ENCODE results near the gene TMTC1. TPM values are rescaled to one million over a fixed set of nuclear protein-coding genes. Genes with fewer than 3 reads are reported as not detected.

The TMTC1 gene
- polyA plus RNA-seq, 1 donor (not counting 4 experiments of a cell fraction or from before 2014, with no cell fraction given): 3.7 TPM

DNA sequence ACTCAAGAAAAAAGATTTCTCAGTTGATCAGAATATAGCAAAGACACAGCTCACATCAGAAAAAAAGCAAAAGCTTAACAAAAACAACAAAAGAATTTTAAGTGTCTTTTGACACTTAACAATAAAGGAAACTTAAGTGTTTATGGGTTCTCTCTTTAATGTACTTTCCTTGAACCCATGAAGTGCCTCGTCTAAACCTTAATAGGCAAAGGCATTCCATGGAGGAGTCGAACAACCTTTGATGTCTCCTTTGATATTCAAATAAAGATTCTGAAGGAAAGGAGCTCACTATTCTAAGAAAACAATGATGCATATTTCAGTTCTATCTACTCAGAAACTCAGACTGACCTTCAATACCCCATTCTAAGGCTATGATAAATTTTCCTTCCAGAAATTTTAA is 116.7 kb downstream of the TMTC1 start:
- FAIRE-seq (no peak), DNase-seq (ENCODE audit: low read depth, low spot score) (no peak)
- Histone ChIP-seq H2AFZ (ENCODE audit: control insufficient read depth, low read length) (no peak overlapping the region), H4K20me1 (ENCODE audit: control insufficient read depth, extremely low read depth, insufficient read depth, low read length) (no peaks in the 10 kb centered on the region), H3K4me3 (ENCODE audit: control insufficient read depth in 2 of 3, extremely low read depth in 1 of 3, insufficient read depth in 2 of 3, low read depth in 1 of 3, low read length in 3 of 3) (no peak overlapping the region), H3K9me3 (ENCODE audit: control insufficient read depth, low read depth, low read length) (no peaks in the 10 kb centered on the region), H3K4me2 (ENCODE audit: control insufficient read depth, extremely low read depth, insufficient read depth, low read depth, low read length) (no peak overlapping the region), H3K4me1 (ENCODE audit: control insufficient read depth, extremely low read depth, insufficient read depth, low read length) (no peaks in the 10 kb centered on the region), H3K27ac (ENCODE audit: control insufficient read depth, insufficient read depth, low read length) (no peak overlapping the region), H3K9me1 (ENCODE audit: control insufficient read depth, extremely low read depth, insufficient read depth, low read length) (no peaks in the 10 kb centered on the region), H3K27me3 (ENCODE audit: control insufficient read depth, extremely low read depth, insufficient read depth, low read length) (no peaks in the 10 kb centered on the region), H3K36me3 (ENCODE audit: control insufficient read depth in 2 of 2, extremely low read depth in 1 of 2, insufficient read depth in 2 of 2, low read length in 2 of 2) (no peaks in the 10 kb centered on the region), H3K79me2 (ENCODE audit: control insufficient read depth, insufficient read depth, low read length) (no peaks in the 10 kb centered on the region), H3K9ac (ENCODE audit: control insufficient read depth, extremely low read depth, insufficient read depth, low read length) (no peak overlapping the region)
- dilution Hi-C loops (cut with MboI; ENCODE audit: extremely low pct_ligation_motif_present, low sequenced_read_pairs): no loop called here
- TF ChIP-seq EZH2 (IDR thresholded peaks at IDR 0.05; ENCODE audit: low read length): no peak
- TF ChIP-seq, protein P1, sequence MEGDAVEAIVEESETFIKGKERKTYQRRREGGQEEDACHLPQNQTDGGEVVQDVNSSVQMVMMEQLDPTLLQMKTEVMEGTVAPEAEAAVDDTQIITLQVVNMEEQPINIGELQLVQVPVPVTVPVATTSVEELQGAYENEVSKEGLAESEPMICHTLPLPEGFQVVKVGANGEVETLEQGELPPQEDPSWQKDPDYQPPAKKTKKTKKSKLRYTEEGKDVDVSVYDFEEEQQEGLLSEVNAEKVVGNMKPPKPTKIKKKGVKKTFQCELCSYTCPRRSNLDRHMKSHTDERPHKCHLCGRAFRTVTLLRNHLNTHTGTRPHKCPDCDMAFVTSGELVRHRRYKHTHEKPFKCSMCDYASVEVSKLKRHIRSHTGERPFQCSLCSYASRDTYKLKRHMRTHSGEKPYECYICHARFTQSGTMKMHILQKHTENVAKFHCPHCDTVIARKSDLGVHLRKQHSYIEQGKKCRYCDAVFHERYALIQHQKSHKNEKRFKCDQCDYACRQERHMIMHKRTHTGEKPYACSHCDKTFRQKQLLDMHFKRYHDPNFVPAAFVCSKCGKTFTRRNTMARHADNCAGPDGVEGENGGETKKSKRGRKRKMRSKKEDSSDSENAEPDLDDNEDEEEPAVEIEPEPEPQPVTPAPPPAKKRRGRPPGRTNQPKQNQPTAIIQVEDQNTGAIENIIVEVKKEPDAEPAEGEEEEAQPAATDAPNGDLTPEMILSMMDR (optimal IDR thresholded peaks at IDR 0.05 in 1 of 3, IDR thresholded peaks at IDR 0.05 in 1 of 3, conservative IDR thresholded peaks at IDR 0.05 in 1 of 3; ENCODE audit: extremely low read depth in 1 of 3, insufficient read depth in 2 of 3, low read length in 3 of 3): no peak

DNA sequence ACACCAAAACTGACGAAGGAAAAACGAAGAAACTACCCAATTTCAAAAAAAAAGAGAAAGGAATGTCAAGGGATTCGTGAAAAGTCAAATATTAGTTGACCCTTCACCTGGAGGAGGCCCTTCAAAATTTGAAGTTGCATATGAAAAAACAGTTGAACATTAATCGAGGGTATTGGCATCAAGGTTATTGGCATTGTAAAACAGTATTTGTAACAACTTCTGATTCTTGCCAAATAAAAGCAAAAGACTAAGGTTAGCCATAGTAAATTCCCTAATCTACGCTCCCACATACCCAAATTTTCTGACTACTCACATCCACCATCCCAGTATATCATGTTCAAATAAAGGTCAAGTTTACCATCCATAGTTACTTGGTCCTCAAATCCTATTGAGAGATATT is 118.6 kb downstream of the TMTC1 start:
- H3K9me3 ChIP-seq (ENCODE audit: control insufficient read depth, low read depth, low read length): no peaks in the 10 kb centered on the region
- H3K27ac ChIP-seq (ENCODE audit: control insufficient read depth, insufficient read depth, low read length): no peak overlapping the region
- H4K20me1 ChIP-seq (ENCODE audit: control insufficient read depth, extremely low read depth, insufficient read depth, low read length): no peaks in the 10 kb centered on the region
- no peaks in the 10 kb centered on the region for H3K79me2 ChIP-seq (ENCODE audit: control insufficient read depth, insufficient read depth, low read length)
- FAIRE-seq (no peak), DNase-seq (ENCODE audit: low read depth, low spot score) (no peak)
- no peaks in the 10 kb centered on the region for H3K27me3 ChIP-seq (ENCODE audit: control insufficient read depth, extremely low read depth, insufficient read depth, low read length)
- dilution Hi-C loops (cut with MboI; ENCODE audit: extremely low pct_ligation_motif_present, low sequenced_read_pairs): no loop called here
- H3K9ac ChIP-seq (ENCODE audit: control insufficient read depth, extremely low read depth, insufficient read depth, low read length): no peak overlapping the region
- no peak overlapping the region for H3K4me3 ChIP-seq (ENCODE audit: control insufficient read depth in 2 of 3, extremely low read depth in 1 of 3, insufficient read depth in 2 of 3, low read depth in 1 of 3, low read length in 3 of 3)
- no peak overlapping the region for H3K4me2 ChIP-seq (ENCODE audit: control insufficient read depth, extremely low read depth, insufficient read depth, low read depth, low read length)
- TF ChIP-seq, protein P1 (optimal IDR thresholded peaks at IDR 0.05 in 1 of 3, IDR thresholded peaks at IDR 0.05 in 1 of 3, conservative IDR thresholded peaks at IDR 0.05 in 1 of 3; ENCODE audit: extremely low read depth in 1 of 3, insufficient read depth in 2 of 3, low read length in 3 of 3): no peak
- no peak for TF ChIP-seq EZH2 (IDR thresholded peaks at IDR 0.05; ENCODE audit: low read length)
- no peaks in the 10 kb centered on the region for H3K9me1 ChIP-seq (ENCODE audit: control insufficient read depth, extremely low read depth, insufficient read depth, low read length)
- H3K4me1 ChIP-seq (ENCODE audit: control insufficient read depth, extremely low read depth, insufficient read depth, low read length): no peaks in the 10 kb centered on the region
- no peak overlapping the region for H2AFZ ChIP-seq (ENCODE audit: control insufficient read depth, low read length)
- no peaks in the 10 kb centered on the region for H3K36me3 ChIP-seq (ENCODE audit: control insufficient read depth in 2 of 2, extremely low read depth in 1 of 2, insufficient read depth in 2 of 2, low read length in 2 of 2)
